SU-DHL-6 (cell line): ENCODE data around the gene MCM8.

Source experiments
- H2AFZ ChIP-seq: fragments of 200-600 bp; sonication (generic); 2 replicates; pipeline ENCODE4 v1.6.1; 2014; ENCODE audit warnings: low read depth, mild to moderate bottlenecking, moderate library complexity, mixed read lengths, antibody characterized with exemption, low read length; ENCODE audit not compliant: severe bottlenecking
- H3F3A ChIP-seq: fragments of 200-600 bp; shearing (Covaris generic); 2 replicates; pipeline ENCODE4 v1.6.0; 2016; ENCODE audit warnings: antibody characterized with exemption, mild to moderate bottlenecking; ENCODE audit not compliant: insufficient read depth
- H3K27ac ChIP-seq: fragments of 200-600 bp; sonication (generic); 2 replicates; pipeline ENCODE4 v1.5.1; 2016; ENCODE audit warnings: low read depth, mild to moderate bottlenecking, low read length, moderate library complexity, mixed read lengths
- H3K27me3 ChIP-seq: fragments of 200-600 bp; sonication (generic), shearing (Covaris generic); 2 replicates; pipeline ENCODE4 v1.6.0; 2014; ENCODE audit warnings: mild to moderate bottlenecking, low read length
- H3K36me3 ChIP-seq: fragments of 200-600 bp; sonication (generic); 2 replicates; pipeline ENCODE4 v1.6.1; 2014; ENCODE audit warnings: mild to moderate bottlenecking, low read length, mixed read lengths
- H3K4me2 ChIP-seq: fragments of 300-600, 200-600 bp; shearing (Covaris generic), sonication (generic); 2 replicates; pipeline ENCODE4 v1.6.0; 2014; ENCODE audit warnings: low read length, low read depth, mild to moderate bottlenecking; ENCODE audit not compliant: poor library complexity, severe bottlenecking
- H3K4me3 ChIP-seq: fragments of 200-600 bp; sonication (generic); 2 replicates; pipeline ENCODE4 v1.5.1; 2014; ENCODE audit warnings: antibody characterized with exemption, low read length, mild to moderate bottlenecking, mixed read lengths; ENCODE audit not compliant: insufficient read depth, poor library complexity, severe bottlenecking
- H3K79me2 ChIP-seq: fragments of 200-600 bp; sonication (generic); 2 replicates; pipeline ENCODE4 v1.6.1; 2014; ENCODE audit warnings: mild to moderate bottlenecking, low read length, moderate library complexity; ENCODE audit not compliant: insufficient read depth
- H3K9ac ChIP-seq: fragments of 200-600 bp; sonication (generic); 2 replicates; pipeline ENCODE4 v1.7.0; 2014; ENCODE audit warnings: mild to moderate bottlenecking, low read length
- H3K9me2 ChIP-seq: fragments of 200-600 bp; sonication (generic); replicated peaks from 2 replicates; pipeline ENCODE4 v1.6.1; 2014; ENCODE audit warnings: low read length; ENCODE audit not compliant: insufficient read depth
- H3K9me3 ChIP-seq: fragments of 200-600 bp; sonication (generic); 2 replicates; pipeline ENCODE4 v1.6.1; 2014; ENCODE audit warnings: low read length, mixed read lengths; ENCODE audit not compliant: insufficient read depth
- H4K20me1 ChIP-seq: fragments of 200-600 bp; sonication (generic); 2 replicates; pipeline ENCODE4 v1.6.1; 2014; ENCODE audit warnings: low read depth, mild to moderate bottlenecking, antibody characterized with exemption, low read length, moderate library complexity, mixed read lengths
- EZH2phosphoT487 ChIP-seq: fragments of 200-600 bp; sonication (generic), shearing (Covaris generic); conservative IDR thresholded peaks from 2 replicates; pipeline ENCODE4 v1.6.1; 2018; ENCODE audit warnings: mild to moderate bottlenecking, antibody characterized with exemption, low read length, moderate library complexity, mixed read lengths
- TF ChIP-seq, protein P1 (sequence below): fragments of 200-600 bp; sonication (generic); IDR thresholded peaks from one replicate; pipeline ENCODE4 v1.5.1; 2017; ENCODE audit warnings: antibody characterized with exemption, mild to moderate bottlenecking, low read length, moderate library complexity; ENCODE audit not compliant: insufficient read depth, poor library complexity, severe bottlenecking

MCM8 gene

DNA sequence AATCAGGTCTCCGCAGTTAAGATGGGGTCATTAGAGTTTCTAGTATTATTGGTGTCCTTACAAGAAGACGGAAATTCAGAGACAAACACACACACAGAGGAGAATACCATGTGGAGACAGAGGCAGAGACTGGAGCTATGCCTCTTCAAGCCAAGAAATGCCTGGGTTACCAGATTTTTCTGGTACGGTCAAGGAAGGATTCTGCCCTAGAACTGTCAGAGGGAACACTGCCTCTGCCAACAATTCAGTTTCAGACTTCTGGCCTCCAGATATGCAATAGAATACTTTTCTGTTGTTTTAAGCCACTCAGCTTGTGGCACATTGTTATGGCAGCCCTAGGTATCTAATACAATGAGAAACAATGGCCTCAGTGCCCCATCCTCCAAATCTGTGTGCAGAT, 19.0 kb upstream of the MCM8 start:
- Histone ChIP-seq H3K9ac (no peak overlapping the region), H3F3A (peaks cover 11% of the 10 kb centered on the region), H3K4me2 (no peak overlapping the region), H3K27ac (no peak overlapping the region), H3K27me3 (no peaks in the 10 kb centered on the region), H3K4me3 (no peak overlapping the region), H3K36me3 (no peaks in the 10 kb centered on the region), H4K20me1 (no peaks in the 10 kb centered on the region), H3K9me2 (no peaks in the 10 kb centered on the region), H2AFZ (no peak overlapping the region), H3K9me3 (no peaks in the 10 kb centered on the region), H3K79me2 (no peaks in the 10 kb centered on the region)
- no peak for TF ChIP-seq EZH2phosphoT487
- TF ChIP-seq, protein P1, sequence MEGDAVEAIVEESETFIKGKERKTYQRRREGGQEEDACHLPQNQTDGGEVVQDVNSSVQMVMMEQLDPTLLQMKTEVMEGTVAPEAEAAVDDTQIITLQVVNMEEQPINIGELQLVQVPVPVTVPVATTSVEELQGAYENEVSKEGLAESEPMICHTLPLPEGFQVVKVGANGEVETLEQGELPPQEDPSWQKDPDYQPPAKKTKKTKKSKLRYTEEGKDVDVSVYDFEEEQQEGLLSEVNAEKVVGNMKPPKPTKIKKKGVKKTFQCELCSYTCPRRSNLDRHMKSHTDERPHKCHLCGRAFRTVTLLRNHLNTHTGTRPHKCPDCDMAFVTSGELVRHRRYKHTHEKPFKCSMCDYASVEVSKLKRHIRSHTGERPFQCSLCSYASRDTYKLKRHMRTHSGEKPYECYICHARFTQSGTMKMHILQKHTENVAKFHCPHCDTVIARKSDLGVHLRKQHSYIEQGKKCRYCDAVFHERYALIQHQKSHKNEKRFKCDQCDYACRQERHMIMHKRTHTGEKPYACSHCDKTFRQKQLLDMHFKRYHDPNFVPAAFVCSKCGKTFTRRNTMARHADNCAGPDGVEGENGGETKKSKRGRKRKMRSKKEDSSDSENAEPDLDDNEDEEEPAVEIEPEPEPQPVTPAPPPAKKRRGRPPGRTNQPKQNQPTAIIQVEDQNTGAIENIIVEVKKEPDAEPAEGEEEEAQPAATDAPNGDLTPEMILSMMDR = no peak

DNA sequence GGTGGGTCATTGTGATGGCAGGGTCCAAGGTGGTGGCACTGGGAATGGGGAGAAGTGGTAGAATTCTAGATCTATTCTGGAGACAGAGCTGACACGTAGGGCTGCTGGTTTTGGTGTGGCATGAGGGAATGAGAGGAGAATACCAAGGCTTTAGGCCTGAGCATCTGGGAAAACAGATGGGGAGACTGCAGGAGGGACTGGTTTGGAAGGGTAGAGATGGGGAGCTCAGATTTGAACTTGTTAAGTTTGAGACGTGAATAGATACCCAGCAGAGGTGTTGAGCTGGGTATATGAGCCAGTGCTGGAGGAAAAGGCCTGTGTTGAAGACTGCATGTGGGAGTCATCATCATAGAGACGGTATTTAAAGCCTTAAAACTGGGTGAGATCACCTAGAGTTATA, 17.7 kb upstream of the MCM8 start:
- Histone ChIP-seq H3K27me3 (no peaks in the 10 kb centered on the region), H3K9ac (no peak overlapping the region), H3K79me2 (no peaks in the 10 kb centered on the region), H2AFZ (no peak overlapping the region), H3F3A (peaks cover 14% of the 10 kb centered on the region), H3K9me3 (no peaks in the 10 kb centered on the region), H3K4me2 (no peak overlapping the region), H4K20me1 (no peaks in the 10 kb centered on the region), H3K36me3 (0 out of 2 replicates have a peak, but pooled peaks cover 2% of the 10 kb centered on the region), H3K27ac (no peak overlapping the region), H3K4me3 (no peak overlapping the region), H3K9me2 (no peaks in the 10 kb centered on the region)
- no peak for TF ChIP-seq EZH2phosphoT487
- TF ChIP-seq, protein P1 = no peak

DNA sequence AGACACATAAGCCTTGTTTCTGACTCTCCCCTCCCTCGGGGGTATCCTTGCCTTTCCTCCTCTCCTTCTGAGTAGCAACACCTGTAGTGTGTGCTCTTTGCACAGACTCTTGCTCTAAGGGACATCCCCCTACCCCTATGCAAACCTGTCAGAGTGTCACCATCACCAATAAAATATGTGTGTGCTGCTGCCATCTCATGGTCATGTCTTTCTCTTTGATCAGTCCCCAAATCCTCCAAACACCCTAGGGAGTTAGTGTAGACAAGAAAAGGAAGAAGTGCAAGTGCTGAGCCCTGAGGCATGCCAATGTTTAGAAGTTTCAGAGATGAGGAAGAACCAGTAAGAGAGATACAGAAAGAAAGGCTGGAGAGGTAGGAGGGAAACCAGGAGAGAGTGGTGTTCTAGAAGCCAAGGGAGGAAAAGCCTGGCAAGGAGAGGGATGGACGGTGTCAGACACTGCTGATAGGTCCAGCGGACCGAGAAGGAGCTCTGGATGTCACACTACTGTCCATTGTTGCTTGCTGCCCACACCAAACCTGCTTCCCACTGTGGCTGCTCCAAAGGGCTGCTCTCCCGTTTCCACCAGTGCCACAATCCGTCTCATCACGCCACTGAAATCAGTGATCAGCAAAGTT, 16.5 kb upstream of the MCM8 start:
- H3K79me2 ChIP-seq = no peaks in the 10 kb centered on the region
- no peaks in the 10 kb centered on the region for H3K27me3 ChIP-seq
- no peak overlapping the region for H3K27ac ChIP-seq
- H4K20me1 ChIP-seq = no peaks in the 10 kb centered on the region
- no peaks in the 10 kb centered on the region for H3K9me3 ChIP-seq
- H3K4me3 ChIP-seq = no peak overlapping the region
- no peak for TF ChIP-seq EZH2phosphoT487
- TF ChIP-seq, protein P1 = peak; percentile 41
- no peak overlapping the region for H3K4me2 ChIP-seq
- peaks cover 14% of the 10 kb centered on the region for H3F3A ChIP-seq
- H2AFZ ChIP-seq = no peak overlapping the region
- no peaks in the 10 kb centered on the region for H3K9me2 ChIP-seq
- peaks cover 8% of the 10 kb centered on the region for H3K36me3 ChIP-seq
- no peak overlapping the region for H3K9ac ChIP-seq
